Retinal pigment epithelial cell (primary cell): Measurements from ENCODE around the gene LYST.

Experiments used
- DNase-seq: peaks from one replicate; pipeline ENCODE4 v3.0.0-alpha.2; 2010; ENCODE audit warnings: low read depth
- H3K4me3 ChIP-seq: 2 replicates; pipeline ENCODE4 v1.5.1; 2011; ENCODE audit warnings: mild to moderate bottlenecking, low read length, control low read depth, moderate library complexity
- CTCF ChIP-seq: conservative IDR thresholded peaks from 2 replicates; pipeline ENCODE4 v1.5.1; 2011; ENCODE audit warnings: low read depth, low read length, control low read depth, inconsistent platforms

LYST gene

GRCh38 chr1:235735621-235736020, 131.1 kb downstream of the LYST start:
- no peak overlapping the region for H3K4me3 ChIP-seq
- no peak for TF ChIP-seq CTCF
- no peak for DNase-seq

GRCh38 chr1:235734335-235734734, 132.4 kb downstream of the LYST start:
- DNase-seq: no peak
- TF ChIP-seq CTCF: no peak
- H3K4me3 ChIP-seq: no peak overlapping the region

DNA sequence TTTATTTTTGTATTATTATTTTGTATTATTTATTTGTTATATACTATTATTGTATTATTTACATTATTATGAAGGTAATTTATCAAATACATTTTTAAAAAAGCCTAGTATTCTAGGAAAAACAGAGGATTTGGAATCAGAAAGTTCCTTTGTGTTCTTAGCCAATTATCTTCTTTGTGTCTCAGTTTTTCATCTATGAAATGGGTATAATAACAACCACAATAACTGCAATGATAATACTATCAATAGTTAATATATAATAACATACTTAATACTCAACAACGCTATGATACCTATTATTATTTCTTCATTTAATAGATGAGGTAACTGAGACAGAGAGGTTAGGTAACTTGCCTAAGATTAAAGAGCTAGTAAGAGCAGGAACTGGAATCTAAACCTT, 136.7 kb downstream of the LYST start:
- DNase-seq: no peak
- no peak overlapping the region for H3K4me3 ChIP-seq
- TF ChIP-seq CTCF: no peak

DNA sequence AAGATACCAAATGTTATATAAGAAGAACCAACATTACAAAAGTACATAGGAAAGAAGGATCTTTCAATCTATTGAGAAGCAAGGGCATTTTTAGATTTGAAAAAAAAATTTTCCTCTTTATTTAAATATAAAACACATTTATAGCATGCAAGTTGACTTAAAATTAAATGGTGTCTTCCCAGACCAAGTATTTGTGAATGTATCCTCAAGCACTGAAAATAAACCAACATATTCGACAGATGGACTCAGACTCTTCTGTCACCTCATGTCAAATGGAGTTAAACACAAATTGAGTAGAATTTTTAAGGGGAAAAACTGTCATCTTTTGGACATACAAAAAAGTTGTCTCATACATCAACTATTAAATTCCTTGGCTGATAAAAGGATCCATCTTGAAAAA, 140.1 kb downstream of the LYST start:
- no peak for DNase-seq
- no peak overlapping the region for H3K4me3 ChIP-seq
- TF ChIP-seq CTCF: no peak

DNA sequence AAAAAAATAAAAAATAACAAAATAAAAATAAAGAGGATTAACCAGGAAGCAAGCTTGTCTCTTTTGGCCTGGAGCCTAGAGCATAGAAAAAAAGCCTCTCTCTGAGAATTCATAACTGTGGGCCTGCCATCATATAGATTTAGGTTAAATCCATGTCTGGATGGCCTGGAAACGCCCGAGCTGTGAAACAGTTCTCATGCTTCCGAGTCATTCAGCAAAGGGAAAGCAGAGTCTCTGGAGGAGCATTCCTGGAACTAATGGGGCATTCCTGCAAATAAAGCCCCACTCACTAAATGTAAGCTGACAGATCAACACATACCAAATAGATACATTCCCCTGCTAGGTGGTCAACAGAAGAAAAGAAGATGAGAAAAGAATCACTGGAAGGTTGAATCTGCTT, 141.3 kb downstream of the LYST start:
- no peak for TF ChIP-seq CTCF
- no peak for DNase-seq
- H3K4me3 ChIP-seq: no peak overlapping the region

- TF ChIP-seq CTCF: no peak
- H3K4me3 ChIP-seq: no peak overlapping the region
- no peak for DNase-seq
Measured at GRCh38 chr1:235724730-235725129, 142.0 kb downstream of the LYST start.

DNA sequence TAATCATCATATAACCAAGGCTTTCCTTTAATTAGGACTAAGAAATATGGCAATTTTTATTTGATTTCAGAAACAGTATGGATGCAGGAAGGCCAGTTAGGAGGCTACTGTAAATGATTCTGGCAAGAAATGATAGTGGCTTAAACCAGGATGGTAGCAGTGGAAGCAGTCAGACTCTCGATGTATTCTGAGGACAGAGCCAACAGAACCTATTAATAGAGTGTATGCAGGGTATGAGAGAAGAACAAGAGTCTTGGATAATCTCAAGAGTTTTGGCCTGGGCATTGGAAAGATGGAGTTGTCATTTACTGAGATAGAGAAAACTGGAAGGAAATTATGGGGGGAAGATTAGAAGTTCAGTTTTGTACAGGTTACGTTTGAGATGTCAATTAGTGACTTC, 143.8 kb downstream of the LYST start:
- DNase-seq: no peak
- no peak for TF ChIP-seq CTCF
- no peak overlapping the region for H3K4me3 ChIP-seq
